HEK293 (cell line): ENCODE results near the gene AXIN1.

Source experiments
- AEBP2 ChIP-seq: fragments of 450-650 bp; formaldehyde crosslinking; IDR thresholded peaks from 2 replicates; pipeline ENCODE4 v1.5.1; 2016; ENCODE audit warnings: missing biosample characterization, missing genetic modification characterization, borderline replicate concordance
- CTCF ChIP-seq: fragments of 450-650 bp; formaldehyde crosslinking; IDR thresholded peaks from 2 replicates; pipeline ENCODE4 v1.5.1; 2016; ENCODE audit warnings: missing biosample characterization, missing genetic modification characterization
- MYNN ChIP-seq: fragments of 450-650 bp; formaldehyde crosslinking; IDR thresholded peaks from 2 replicates; pipeline ENCODE4 v1.5.1; 2016; ENCODE audit warnings: missing biosample characterization, missing genetic modification characterization, borderline replicate concordance
- PRDM10 ChIP-seq: fragments of 450-650 bp; formaldehyde crosslinking; IDR thresholded peaks from 2 replicates; pipeline ENCODE4 v1.5.1; 2016; ENCODE audit warnings: missing biosample characterization, missing genetic modification characterization
- ZBTB17 ChIP-seq: fragments of 450-650 bp; formaldehyde crosslinking; IDR thresholded peaks from 2 replicates; pipeline ENCODE4 v1.5.1; 2016; ENCODE audit warnings: missing biosample characterization, missing genetic modification characterization
- ZNF280C ChIP-seq: fragments of 450-650 bp; formaldehyde crosslinking; IDR thresholded peaks from 2 replicates; pipeline ENCODE4 v1.5.1; 2016; ENCODE audit warnings: missing biosample characterization, missing genetic modification characterization
- ZNF426 ChIP-seq: fragments of 450-650 bp; formaldehyde crosslinking; IDR thresholded peaks from 2 replicates; pipeline ENCODE4 v1.5.1; 2017; ENCODE audit warnings: missing biosample characterization, missing genetic modification characterization, mild to moderate bottlenecking, inconsistent platforms, moderate library complexity
- ZNF549 ChIP-seq: fragments of 450-650 bp; IDR thresholded peaks from 2 replicates; pipeline ENCODE4 v1.5.1; 2018; ENCODE audit warnings: missing biosample characterization, missing genetic modification characterization, mild to moderate bottlenecking, inconsistent platforms, moderate library complexity

- TF ChIP-seq CTCF (tag by site-specific recombination) = no peak
- TF ChIP-seq ZBTB17 (tag by site-specific recombination) = no peak
- TF ChIP-seq ZNF280C (tag by site-specific recombination) = no peak
- TF ChIP-seq PRDM10 = no peak
- no peak for TF ChIP-seq MYNN (tag by site-specific recombination)
- TF ChIP-seq ZNF549 (tag by site-specific recombination) = no peak
- no peak for TF ChIP-seq AEBP2 (tag by site-specific recombination)
- TF ChIP-seq ZNF426 (tag by site-specific recombination) = no peak
These were observed 91.4 kb downstream of the AXIN1 start for GRCh38 chr16:261031-261691.
